NCI-H1105 (cell line): Measurements from ENCODE around the gene NFASC.

ENCODE experiments used
- DNase-seq: peaks from one replicate; lab custom pipeline; 2025; lab: John Stamatoyannopoulos, UW

Gene NFASC

DNA sequence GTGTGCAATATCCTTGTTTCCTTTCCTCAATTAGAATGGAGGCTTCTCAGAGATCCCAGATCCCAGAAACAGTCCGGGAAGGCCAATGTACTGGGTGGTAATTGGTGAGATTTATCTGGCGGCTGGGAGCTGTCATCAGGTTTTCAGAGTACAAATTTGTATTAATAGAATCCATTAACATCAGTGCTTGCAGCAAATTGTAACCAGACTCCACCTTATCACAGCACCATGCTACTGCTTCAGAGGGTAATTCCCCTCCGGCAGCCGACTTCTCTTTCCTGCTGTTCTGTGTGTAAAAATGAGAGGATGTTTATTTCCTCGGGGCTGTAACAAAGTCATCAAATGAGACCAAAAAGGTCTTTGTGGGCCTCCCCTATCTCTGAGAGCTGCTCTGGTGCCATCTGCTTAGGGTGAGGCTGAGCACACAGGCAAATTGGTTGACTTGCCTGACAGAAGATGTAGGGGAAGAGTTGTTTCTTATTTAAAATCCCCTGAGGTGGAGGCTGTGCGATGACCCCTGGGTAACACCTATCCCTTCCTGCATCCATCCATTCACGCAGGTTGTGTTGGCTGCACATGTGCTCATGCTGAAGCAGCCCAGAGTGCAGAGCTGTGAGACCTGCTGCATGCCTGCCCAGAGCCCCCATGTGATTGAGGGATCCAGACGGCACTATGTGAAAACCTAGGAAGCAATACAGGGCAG lies 19.2 kb downstream of the NFASC start:
- no peak for DNase-seq

DNA sequence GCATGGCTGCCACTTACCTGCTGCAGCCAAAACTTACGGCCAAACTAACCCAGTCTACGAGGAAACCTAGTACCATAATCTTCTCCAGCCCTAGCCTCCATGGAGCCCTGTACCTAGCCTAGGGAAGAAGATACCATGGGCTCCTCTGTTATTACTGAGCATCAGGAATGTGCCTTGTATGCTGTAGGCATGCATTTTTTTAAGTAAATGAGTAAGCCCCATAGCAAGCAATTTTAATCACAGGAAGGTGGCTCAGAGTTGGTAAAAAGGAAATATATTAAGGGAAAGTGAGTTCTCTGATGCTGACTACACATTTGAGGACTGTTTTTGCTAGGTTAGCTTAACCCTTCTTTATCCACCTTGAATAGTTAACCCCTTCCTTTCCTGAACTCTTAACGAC lies 21.2 kb downstream of the NFASC start:
- DNase-seq = no peak

DNA sequence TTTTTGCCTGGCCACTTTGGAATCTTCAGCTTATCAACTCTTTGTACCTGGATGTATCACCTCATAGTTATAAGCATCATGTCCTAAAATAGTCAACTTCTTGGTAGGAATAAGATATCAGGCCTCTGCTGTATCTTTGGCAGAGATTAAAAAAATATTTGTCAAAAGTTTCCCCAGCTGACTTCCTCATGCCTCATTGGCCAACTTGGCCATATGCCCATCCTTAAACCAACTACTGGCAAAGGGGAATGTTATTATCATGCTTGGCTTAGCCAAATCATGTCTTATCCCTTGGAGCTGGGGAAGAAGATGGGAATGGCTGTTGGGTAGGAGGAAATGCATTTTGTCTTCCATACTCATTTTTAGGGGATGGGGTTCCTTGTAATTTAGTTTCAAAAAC lies 23.4 kb downstream of the NFASC start:
- DNase-seq = no peak

GRCh38 chr1:204894606-204895005 lies 23.9 kb downstream of the NFASC start:
- no peak for DNase-seq

DNA sequence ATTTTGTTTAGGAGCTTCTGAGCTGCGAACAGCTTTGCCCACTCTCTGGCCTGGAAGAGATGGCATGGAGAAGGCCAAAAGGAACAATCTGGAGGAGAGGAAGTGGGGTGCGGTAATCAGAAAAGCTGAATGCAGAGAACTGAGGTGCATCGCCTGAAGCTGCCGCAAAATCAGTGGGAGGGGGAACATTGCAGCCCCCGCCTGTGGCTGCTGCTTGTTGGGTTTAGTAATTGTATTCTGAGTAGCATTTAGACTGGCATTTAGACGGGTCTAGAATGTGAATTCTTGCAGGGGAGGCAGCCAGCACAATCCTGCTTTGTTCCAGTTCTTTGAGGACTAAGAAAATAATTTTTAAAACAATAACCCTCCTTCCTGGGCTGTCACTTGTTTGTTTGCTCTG lies 25.4 kb downstream of the NFASC start:
- DNase-seq = no peak

- DNase-seq = no peak
Observed at GRCh38 chr1:204896787-204897469, 26.3 kb downstream of the NFASC start.

GRCh38 chr1:204900721-204901120 lies 30.1 kb downstream of the NFASC start:
- DNase-seq = no peak

- peak; percentile 6 for DNase-seq
Observed at GRCh38 chr1:204902671-204903070, 32.0 kb downstream of the NFASC start.

GRCh38 chr1:204904228-204904810 lies 33.7 kb downstream of the NFASC start:
- no peak for DNase-seq

DNA sequence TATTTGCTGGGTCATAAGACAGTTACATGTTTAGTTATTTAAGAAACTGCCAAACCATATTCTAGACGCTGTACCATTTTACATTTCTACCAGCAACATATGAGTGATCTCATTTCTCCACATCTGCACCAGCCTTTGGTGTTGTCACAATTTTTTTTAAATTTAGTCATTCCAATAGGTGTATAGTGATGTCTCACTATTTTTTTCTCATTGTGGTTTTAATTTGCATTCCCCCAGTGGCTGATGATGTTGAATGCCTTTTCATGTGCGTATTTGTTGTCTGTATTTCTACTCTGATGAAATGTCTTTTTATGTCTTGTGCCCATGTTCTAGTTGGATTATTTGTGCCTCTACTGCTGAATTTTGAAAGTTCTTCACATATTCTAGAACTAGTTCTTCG lies 38.4 kb downstream of the NFASC start:
- DNase-seq = no peak

DNA sequence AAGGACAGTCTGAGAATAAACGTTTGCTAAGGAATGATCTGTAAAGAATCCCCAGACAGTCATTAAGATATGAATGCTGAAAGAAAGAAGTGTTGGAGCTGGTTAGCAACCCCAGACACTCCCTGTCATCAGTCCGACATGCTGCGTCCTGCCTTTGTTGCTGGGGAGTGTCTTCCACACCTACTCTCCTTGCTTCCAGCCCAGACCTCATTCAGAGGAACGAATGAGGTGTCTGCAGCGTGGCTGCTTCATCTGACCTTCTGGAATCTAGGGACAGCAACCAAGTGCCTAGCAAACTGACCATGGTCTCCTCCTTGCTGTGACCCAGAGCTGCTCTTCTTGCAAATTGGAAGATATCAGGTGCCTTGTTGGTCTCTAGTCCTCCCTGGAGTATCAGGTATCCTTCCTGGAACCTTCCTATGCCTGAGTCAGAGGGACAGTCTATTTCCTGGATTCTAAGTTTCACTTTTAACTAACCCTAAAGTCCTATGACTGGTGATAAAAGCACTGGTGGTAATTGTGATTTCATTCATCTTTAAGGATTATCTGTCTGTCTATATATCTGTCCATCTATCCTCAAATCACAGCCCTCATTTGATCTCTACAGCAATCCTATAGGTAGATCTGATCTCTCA lies 45.3 kb downstream of the NFASC start:
- no peak for DNase-seq

DNA sequence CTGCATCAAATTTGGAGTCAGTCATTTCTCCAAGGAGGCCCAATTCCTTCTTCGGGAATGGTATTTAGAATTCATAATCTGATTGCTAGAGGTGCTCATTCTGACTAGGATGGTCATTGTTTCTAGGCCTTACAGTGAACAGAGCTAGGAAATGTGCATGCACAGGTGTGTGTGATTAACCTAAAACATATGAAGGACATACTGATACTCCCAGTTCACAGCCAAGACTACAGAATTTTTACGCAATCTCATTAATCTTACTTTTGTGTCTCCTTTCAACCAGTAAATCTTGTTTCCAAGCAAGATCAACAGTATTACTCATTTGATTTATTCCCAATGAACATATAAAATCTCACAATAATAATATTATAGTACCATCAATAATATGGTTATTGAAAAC lies 47.1 kb downstream of the NFASC start:
- no peak for DNase-seq

DNA sequence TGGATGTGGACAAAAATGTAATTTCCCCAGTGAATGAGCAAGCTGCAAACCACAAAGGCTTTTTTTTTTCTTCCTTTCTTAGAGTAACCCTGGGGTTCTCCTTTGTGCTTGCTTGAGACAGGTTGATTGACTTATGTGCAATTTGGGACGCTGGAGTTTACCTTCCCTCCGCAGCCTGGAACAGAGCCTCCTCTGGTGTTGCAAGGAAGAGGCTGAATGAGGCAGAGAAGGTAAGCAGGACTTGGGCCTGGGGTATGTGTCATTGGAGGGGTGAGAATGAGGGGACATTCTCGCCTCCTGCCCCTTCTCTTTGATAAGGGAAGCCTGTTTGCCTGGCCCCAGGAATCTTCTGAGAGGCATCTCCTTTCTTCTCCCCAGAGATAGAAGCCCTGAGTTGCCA lies 49.8 kb downstream of the NFASC start:
- no peak for DNase-seq

DNA sequence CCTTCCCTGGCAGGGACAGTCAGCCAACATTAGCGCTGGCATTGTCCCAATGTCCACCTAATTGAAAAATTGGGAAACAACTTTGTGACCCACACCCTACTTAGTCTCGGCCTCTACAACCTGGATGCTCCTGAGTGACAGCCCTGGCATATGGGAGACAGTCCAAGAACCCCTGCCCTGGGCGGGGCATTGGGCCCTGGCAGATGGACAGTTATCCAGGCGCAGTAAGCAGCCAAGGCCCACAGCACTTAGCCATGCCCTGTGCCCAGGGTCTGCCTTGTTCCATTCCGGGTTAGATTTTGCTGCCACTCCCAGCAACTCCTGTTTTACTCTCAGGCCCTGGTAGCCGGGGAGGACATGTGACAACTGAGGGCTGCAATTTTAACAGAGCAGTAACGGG lies 50.3 kb downstream of the NFASC start:
- no peak for DNase-seq

DNA sequence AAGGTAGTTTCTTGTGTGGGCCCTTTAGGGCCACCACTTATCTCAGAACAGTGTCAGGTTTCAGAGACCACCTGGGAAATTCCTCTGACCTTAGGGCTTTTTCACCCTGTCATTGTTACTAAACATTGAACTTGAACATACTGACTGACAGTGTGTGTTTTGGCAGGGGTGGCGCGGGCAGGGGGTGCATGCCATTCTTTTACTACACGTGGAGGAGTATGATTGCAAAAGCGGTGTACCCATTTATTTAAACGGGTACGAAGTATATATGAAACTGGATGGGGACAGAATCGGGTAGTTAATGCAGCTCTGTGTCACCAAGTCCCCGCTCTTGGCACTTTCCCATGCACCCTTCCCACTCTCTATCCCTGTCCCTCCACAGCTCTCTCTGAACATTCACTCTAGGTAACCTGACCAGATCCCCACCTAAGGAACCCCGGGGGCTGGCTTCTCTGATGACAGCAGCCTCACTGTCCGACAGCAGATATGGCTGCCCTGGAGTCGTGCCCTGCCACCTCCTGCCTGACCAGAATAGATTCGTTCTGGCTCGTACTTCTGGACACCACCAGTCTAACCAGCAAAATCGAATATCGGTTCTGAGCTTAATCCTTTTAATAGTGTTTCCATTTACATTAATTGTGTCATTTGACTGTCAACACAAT lies 51.3 kb downstream of the NFASC start:
- DNase-seq = no peak

DNA sequence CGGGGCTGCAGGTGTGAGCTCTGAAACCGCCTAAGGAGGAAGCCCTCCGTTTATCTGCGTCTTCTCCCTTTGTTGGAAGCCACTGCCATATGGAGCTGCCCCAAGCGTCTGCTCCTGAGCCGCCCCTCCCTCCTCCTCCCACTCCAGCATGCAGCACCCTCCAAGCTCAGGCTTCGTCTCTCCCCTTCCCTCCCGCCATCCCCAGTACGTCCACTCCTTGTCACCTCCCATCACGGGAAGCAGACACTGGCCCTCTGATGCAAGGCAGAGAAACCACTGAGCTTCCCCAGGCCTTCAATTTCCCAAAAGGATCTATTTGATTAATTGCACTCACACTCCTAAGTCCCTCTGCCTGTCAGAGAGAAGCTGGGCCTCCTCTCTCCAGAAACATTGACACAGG lies 52.5 kb downstream of the NFASC start:
- DNase-seq = no peak

GRCh38 chr1:204923626-204924012 lies 53.0 kb downstream of the NFASC start:
- no peak for DNase-seq

- no peak for DNase-seq
Observed at GRCh38 chr1:204924013-204924759, 53.5 kb downstream of the NFASC start.

DNA sequence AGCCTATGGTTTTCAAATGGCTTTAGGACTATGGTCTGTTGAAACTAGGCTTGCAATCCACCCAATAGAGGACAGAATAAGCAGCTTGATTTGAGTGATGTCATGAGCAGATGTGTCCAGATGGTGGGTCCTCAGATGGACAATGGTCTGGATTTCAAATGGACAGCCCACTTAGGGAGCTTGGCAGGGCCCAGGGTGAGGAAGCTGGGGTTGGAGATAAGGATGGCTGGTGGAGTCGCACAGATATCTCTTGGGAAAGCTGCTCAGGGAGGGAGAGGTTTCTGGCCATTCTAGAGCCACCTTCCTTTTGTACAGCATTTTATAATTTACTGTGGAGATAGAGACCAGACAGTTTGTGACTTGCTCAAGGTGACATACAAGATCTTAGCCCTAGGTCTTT lies 55.0 kb downstream of the NFASC start:
- DNase-seq = no peak

- no peak for DNase-seq
Observed at GRCh38 chr1:204927673-204928641, 57.3 kb downstream of the NFASC start.
